RWPE1 (cell line): ENCODE measurements around the gene OAS3.
"Not testable (repeated sequence)": the region's sequence is repeated elsewhere in the genome, so short reads cannot be mapped to it uniquely, and the experiment has no call there.

Experiments
- CTCF ChIA-PET: fragments of 350-600 bp; sonication (Branson Sonifier 250); formaldehyde crosslinking; extraction: SDS; loops from one replicate; lab custom pipeline; 2021; lab: Yijun Ruan, JAX
- POLR2A ChIA-PET: fragments of 400-600 bp; formaldehyde crosslinking; extraction: SDS; loops from one replicate; lab custom pipeline; 2020; ENCODE audit warnings: antibody characterized with exemption; ENCODE audit not compliant: low non-redundant PET; lab: Yijun Ruan, JAX
- DNase-seq: peaks from one replicate; pipeline ENCODE4 v3.0.0; 2012; ENCODE audit warnings: low spot score
- H3K27ac ChIP-seq: fragments of 450-650 bp; 2 replicates; pipeline ENCODE4 v1.5.1; 2017
- TF ChIP-seq, protein P1 (sequence below): fragments of 450-650 bp; conservative IDR thresholded peaks from 2 replicates; pipeline ENCODE4 v1.5.1; 2017; ENCODE audit warnings: low read depth, mild to moderate bottlenecking

OAS3 gene

DNA sequence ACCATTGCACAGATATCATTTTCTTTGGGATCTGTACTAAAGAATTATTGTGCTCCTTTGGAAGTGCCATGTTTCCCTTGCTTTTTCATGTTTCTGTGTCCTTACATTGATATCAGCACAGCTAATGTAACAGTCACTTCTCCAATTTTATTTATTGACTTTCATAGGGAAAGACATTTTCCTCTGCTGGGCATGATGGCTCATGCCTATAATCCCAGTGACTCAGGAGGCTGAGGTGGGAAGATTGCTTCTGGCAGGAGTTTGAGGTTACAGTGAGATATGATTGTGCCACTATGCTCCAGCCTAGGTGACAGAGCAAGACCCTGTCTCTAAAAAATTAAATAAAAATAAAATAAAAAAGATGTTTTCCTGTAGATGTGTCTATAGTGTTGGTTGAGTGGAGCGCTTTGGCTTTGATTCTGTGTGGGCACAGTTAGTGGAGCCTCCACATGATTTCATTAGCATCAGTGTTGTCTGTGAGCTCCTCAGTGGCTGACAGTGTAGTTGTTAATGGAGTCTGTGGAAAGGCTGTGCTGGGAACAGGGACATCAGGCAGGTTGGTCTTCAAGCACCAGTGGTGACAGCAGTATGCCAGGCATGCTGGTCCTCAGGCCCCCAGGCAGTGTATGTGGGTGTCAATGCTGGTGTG, 47.5 kb downstream of the OAS3 start:
- ChIA-PET POLR2A (no interaction called here), CTCF (no interaction called here)
- DNase-seq = no peak
- H3K27ac ChIP-seq = peak overlapping the region; percentile 66
- TF ChIP-seq, protein P1, sequence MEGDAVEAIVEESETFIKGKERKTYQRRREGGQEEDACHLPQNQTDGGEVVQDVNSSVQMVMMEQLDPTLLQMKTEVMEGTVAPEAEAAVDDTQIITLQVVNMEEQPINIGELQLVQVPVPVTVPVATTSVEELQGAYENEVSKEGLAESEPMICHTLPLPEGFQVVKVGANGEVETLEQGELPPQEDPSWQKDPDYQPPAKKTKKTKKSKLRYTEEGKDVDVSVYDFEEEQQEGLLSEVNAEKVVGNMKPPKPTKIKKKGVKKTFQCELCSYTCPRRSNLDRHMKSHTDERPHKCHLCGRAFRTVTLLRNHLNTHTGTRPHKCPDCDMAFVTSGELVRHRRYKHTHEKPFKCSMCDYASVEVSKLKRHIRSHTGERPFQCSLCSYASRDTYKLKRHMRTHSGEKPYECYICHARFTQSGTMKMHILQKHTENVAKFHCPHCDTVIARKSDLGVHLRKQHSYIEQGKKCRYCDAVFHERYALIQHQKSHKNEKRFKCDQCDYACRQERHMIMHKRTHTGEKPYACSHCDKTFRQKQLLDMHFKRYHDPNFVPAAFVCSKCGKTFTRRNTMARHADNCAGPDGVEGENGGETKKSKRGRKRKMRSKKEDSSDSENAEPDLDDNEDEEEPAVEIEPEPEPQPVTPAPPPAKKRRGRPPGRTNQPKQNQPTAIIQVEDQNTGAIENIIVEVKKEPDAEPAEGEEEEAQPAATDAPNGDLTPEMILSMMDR = no peak

DNA sequence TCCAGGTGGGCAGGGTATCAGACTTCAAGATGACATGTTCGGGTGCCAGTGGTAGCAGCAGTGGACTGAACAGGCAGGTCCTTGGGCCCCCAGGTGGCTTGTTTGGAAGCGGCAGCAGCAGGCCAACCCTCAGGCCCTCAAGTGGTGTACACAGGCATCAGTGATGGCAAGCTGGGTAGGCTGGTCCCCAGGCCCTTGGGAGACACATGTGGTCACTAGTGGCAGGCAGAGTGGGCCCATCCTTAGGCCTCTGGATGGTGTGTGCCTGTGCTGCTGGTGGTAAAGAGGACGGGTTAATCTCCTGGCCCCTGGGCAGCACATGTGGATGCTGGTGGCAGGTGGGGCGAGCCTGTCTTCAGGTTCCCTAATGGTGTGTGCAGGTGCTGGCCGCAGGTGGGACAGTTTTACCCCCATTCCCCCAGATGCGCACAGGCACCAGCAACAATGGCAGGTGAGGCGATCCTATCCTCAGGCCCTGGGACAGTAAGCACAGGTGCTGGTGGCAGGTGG, 48.1 kb downstream of the OAS3 start:
- ChIA-PET CTCF (no interaction called here), POLR2A (no interaction called here)
- DNase-seq = no peak
- TF ChIP-seq, protein P1 = no peak
- peak overlapping the region; percentile 66 for H3K27ac ChIP-seq

DNA sequence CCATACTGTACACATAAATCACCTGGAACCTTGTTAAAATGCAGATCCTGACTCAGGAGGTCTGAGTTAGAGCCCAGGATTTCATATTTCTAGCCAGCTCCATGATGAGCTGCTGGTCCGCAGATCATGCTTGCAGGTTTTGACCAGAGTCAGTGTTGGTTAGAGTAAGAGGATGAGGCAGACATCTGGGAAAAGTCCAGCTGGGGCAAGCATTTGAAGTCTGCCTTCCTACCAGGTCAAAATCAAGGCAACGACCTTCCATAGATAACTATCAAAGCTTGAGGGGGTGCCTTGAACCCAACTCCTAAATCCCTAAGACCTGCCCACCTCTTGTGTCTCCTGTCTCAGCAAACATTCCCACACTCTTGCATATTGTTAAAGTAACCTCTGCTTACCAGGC, 49.3 kb downstream of the OAS3 start:
- POLR2A ChIA-PET = no interaction called here
- CTCF ChIA-PET = no interaction called here
- TF ChIP-seq, protein P1 = no peak
- no peak overlapping the region for H3K27ac ChIP-seq
- DNase-seq = no peak

DNA sequence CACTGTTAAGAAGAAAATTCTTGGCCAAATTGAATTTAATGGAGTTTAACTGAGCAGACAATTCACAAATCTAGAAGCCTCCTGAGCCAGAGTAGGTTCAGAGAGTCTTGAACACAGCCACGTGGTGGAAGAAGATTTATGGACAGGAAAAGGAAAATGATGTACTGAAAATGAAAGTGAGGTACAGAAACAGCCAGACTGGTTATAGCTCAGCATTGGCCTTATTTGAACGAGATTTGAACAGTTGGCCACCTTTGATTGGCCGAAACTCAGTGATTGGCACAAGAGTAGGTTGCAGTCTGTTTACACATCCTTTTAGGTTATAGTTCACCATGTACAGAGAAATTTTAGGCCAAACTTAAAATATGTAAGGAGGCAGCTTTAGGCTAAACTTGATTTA, 50.0 kb downstream of the OAS3 start:
- TF ChIP-seq, protein P1 = no peak
- CTCF ChIA-PET = no interaction called here
- POLR2A ChIA-PET = no interaction called here
- DNase-seq = no peak
- H3K27ac ChIP-seq = no peak overlapping the region

DNA sequence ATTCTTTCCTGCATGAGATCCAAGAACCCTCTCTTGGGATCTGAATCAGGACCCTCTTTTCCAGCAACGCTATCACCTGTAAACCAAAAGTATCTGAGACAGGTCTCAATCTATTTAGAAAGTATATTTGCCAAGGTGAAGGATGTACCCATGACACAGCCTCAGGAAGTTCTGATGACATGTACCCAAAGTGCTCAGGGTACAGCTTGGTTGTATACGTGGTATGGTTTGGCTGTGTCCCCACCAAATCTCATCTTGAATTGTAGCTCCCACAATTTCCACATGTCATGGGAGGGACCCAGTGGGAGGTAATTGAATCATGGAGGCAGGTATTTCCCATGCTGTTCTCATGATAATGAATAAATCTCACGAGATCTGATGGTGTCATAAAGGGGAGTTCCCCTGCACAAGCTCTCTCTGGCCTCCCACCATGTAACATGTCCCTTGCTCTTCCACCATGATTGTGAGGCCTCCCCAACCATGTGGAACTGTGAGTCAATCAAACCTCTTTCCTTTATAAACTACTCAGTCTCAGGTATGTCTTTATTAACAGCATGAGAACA, 50.6 kb downstream of the OAS3 start:
- CTCF ChIA-PET = not testable (repeated sequence)

DNA sequence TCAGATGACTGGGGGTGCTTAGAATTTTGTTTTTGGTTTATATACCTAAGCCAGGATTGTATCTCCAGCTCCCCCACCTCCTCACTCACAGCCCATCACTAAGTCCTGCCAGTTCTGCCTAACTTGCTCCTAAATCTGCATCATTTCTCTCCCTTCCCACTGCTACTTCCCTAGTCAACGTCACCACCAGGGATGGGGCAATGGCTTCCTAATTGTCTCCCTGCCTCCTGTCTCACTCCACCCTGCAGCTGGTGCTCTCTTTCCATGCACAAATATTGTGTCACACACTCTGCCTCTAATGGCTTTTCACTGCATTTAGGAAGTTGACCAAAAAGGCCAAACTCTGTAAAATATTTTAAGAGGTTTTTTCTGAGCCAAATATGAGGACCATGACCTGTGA, 51.5 kb downstream of the OAS3 start:
- ChIA-PET POLR2A (no interaction called here), CTCF (interaction anchor here (0.6 kb wide), 1 partner anchor 99 kb away, joined by 4 read pairs; no protein-coding TSS in a partner anchor)
- no peak overlapping the region for H3K27ac ChIP-seq
- DNase-seq = no peak
- TF ChIP-seq, protein P1 = no peak

More for the DNA sequence above, 50.6 kb downstream of the OAS3 start:
- POLR2A ChIA-PET, DNase-seq, H3K27ac ChIP-seq: not testable (repeated sequence)
